Spinal cord (tissue), 10 donors: ENCODE data around the gene SPRY4. TPM values are rescaled to one million over a fixed set of nuclear protein-coding genes. Genes with fewer than 3 reads are reported as not detected.

ENCODE experiments used
- DNase-seq, 6 donors: peaks; one replicate each; pipeline versions ENCODE4 v3.0.0 to v3.0.0-alpha.2; 2013 to 2015; ENCODE audit warnings: low spot score in 6 of 6, low read depth in 4 of 6
- H3K27ac ChIP-seq: one replicate; pipeline ENCODE4 v1.5.1; 2013; ENCODE audit warnings: low read depth, low read length, control low read depth
- H3K27me3 ChIP-seq: one replicate; pipeline ENCODE4 v1.6.1; 2013; ENCODE audit warnings: low read length; ENCODE audit not compliant: control insufficient read depth, insufficient read depth
- H3K36me3 ChIP-seq: one replicate; pipeline ENCODE4 v1.6.1; 2013; ENCODE audit warnings: low read length; ENCODE audit not compliant: control insufficient read depth, insufficient read depth
- H3K4me1 ChIP-seq: one replicate; pipeline ENCODE4 v1.6.1; 2013; ENCODE audit warnings: low read length; ENCODE audit not compliant: control insufficient read depth, insufficient read depth
- H3K4me3 ChIP-seq: one replicate; pipeline ENCODE4 v1.5.1; 2013; ENCODE audit warnings: low read depth, low read length, control low read depth
- H3K9me3 ChIP-seq: one replicate; pipeline ENCODE4 v1.6.1; 2013; ENCODE audit warnings: low read length; ENCODE audit not compliant: control insufficient read depth, insufficient read depth
- WGBS: methylation state at CpG from one replicate; pipeline ENCODE4 v1.1.5; 2013; ENCODE audit warnings: missing lambda C conversion rate; ENCODE audit not compliant: insufficient coverage; 5-methylcytosine and 5-hydroxymethylcytosine counted together
- polyA plus RNA-seq, 2 donors: library from polyadenylated mRNA; unstranded; fragments of 120-200 nt; gene quantifications; one replicate each; pipeline ENCODE4 v1.2.1, GENCODE V29; 2013; ENCODE audit not compliant: insufficient read length in 2 of 2
- total RNA-seq, 2 donors: library from RNA; depleted of rRNA in 1 of 2; stranded (reverse); fragments of 120-200 nt in 1 of 2; fragments of >200 nt in 1 of 2; gene quantifications; one replicate each; pipeline versions ENCODE4 v1.2.3 to v1.2.4, GENCODE V29; 2013 to 2014
- donor health status: healthy.

Gene SPRY4
- total and polyA plus RNA-seq, 4 donors, result 11.6 to 28.5 (median 21.0) TPM

DNA sequence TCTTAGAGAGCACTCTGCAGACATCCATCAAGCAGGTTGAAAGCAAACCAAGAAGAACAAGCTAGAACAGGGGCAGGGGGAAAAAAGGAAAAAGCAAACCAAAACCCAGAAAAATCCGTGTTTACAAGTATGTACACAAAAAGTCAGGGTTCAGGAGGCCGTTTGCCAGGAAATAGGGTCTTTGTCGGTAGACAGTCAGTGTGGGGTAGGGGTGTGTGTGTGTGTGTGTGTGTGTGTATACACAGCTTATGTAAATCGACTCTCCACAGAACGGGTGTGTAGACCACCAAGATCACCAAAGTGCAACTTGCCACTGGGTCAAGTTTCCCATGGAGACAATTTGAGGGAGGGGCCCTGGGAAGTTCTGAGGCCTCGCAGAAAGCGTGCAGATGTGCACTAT is 13.1 kb downstream of the SPRY4 start:
- no peak overlapping the region for H3K27ac ChIP-seq
- H3K4me1 ChIP-seq, result peaks cover 29% of the 10 kb centered on the region
- DNase-seq, result no peak
- H3K36me3 ChIP-seq, result peaks cover 36% of the 10 kb centered on the region
- H3K9me3 ChIP-seq, result no peaks in the 10 kb centered on the region
- H3K27me3 ChIP-seq, result no peaks in the 10 kb centered on the region
- H3K4me3 ChIP-seq, result no peak overlapping the region
- WGBS, result 71% methylated on average over 3 of the region's 7 CpGs

DNA sequence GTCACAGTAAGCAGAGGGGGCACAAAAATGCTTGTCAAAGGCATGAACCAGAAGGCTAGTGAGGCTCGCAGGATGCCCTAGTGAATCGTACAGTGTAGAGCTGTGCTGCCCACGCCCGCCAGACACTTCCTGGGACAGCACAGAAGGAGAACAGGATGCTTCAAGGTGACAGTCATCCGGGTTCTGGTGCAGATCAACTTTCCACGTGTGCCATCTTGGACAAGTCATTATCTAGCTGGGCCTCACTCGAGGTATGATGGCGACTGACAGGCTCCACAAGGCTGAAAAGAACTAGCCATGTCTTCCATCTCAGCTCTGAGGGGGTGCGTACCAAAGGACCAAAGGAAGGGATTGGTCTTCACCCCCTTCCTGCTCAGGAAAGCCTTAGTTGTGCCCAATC is 14.0 kb downstream of the SPRY4 start:
- Histone ChIP-seq H3K9me3 (no peaks in the 10 kb centered on the region), H3K4me1 (peaks cover 27% of the 10 kb centered on the region), H3K4me3 (no peak overlapping the region), H3K27ac (no peak overlapping the region), H3K27me3 (no peaks in the 10 kb centered on the region), H3K36me3 (peaks cover 36% of the 10 kb centered on the region)
- DNase-seq, result no peak
- WGBS, result 94% methylated on average over 9 of the region's 9 CpGs

DNA sequence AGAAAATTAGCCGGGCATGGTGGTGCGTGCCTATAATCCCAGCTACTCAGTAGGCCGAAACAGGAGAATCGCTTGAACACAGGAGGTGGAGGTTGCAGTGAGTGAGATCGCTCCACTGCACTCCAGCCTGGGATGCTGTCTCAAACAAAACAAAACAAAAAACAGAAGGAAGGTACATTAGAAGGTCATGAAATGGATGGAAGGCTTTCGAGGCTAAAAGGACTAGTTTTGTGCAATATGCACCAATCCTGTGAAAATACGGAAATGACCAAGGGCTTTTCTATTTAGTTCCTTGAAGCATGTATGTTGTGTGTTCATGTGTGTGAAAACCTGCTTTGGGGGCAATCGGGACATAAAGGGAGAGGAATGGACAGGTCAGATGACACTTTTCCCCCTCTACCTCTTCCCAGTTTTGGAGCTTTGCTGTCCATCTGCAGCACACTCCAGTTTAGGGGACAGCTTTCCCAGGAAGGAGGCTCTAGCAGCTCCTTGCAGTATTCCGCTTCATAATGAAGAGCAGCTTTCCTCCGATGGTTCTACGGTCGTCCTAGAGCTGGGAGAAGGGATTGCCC is 15.0 kb downstream of the SPRY4 start:
- no peaks in the 10 kb centered on the region for H3K27me3 ChIP-seq
- no peak overlapping the region for H3K4me3 ChIP-seq
- peaks cover 35% of the 10 kb centered on the region for H3K36me3 ChIP-seq
- WGBS, result 78% methylated on average over 6 of the region's 12 CpGs
- H3K27ac ChIP-seq, result no peak overlapping the region
- H3K9me3 ChIP-seq, result no peaks in the 10 kb centered on the region
- H3K4me1 ChIP-seq, result peaks cover 20% of the 10 kb centered on the region
- no peak for DNase-seq

DNA sequence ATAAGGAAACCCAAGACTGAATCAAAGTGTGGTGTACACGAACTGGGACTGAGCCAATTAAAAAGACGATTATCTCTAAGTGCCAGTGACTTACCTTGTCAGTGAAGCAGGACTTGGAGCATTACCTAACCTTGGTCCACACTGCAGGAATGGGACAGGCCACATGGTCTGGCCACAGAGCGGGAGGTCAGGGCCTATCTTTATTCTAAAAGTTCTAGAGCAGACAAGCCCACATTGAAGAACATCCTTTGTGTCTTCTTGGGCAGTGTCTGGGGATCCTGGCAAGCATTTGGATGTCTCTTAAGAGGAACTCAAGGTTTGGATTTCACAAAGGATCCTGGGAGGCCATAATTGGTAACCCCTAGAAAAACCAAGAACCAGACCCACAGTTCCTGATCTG is 16.5 kb downstream of the SPRY4 start:
- WGBS, result 87% methylated on average over 3 of the region's 3 CpGs
- H3K4me3 ChIP-seq, result no peak overlapping the region
- H3K27ac ChIP-seq, result no peak overlapping the region
- H3K36me3 ChIP-seq, result peaks cover 25% of the 10 kb centered on the region
- peaks cover 8% of the 10 kb centered on the region for H3K4me1 ChIP-seq
- no peak for DNase-seq
- H3K9me3 ChIP-seq, result no peaks in the 10 kb centered on the region
- H3K27me3 ChIP-seq, result no peaks in the 10 kb centered on the region

DNA sequence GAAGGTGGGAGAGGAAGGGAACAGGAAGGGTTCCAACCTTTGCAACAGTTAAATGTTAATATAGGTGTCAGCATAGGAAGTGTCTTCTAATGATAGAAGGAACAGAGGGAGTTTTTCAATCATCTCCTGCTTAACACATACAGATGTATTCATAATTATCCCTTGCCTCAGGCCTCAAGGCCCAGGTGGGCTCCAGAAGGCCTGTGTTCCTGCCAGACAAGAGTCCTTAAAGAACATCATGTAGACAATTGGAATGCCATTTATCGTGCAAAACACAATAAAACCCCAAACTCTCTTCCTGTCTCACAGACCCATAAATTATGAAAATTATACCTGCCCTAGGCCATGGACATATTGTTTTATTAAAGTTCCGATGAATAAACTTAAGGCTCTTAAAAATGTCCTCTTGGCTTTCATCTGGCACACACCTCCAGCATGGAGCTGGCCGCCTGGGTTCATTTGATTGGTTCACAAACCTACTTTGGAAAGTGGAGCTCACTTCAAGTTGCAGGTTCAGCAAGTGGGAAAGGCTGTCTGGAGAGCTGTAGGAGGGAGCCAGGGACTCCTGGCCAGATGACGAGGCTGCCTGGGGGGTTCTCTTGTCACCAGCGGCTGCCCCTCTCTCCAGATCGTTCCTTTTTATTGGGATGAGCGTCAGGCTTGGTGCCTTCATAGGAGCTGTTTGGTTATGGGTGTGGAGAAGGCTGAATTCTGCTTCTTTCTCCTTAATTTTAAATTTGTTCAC is 17.5 kb downstream of the SPRY4 start:
- no peaks in the 10 kb centered on the region for H3K4me1 ChIP-seq
- H3K36me3 ChIP-seq, result peaks cover 18% of the 10 kb centered on the region
- DNase-seq, result no peak
- H3K27me3 ChIP-seq, result no peaks in the 10 kb centered on the region
- H3K27ac ChIP-seq, result no peak overlapping the region
- H3K4me3 ChIP-seq, result no peak overlapping the region
- 91% methylated on average over 5 of the region's 7 CpGs for WGBS
- H3K9me3 ChIP-seq, result no peaks in the 10 kb centered on the region

DNA sequence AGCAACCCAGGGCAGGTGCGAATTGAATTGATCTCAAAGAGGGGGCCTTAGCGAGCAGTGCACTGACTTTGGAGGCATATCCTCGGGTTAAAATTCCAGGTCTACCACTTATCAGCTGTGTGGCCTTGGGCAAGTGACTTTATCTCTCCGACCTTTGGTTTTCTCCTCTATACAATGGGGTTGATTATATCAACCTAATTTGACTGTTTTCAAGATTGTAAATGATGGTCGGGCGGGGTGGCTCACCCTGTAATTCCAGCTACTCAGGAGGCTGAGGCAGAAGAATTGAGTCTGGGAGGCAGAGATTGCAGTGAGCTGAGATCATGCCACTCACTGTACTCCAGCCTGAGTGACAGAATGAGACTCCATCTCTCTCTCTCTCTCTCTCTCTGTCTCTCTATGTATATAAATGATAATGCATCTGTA is 18.7 kb downstream of the SPRY4 start:
- H3K9me3 ChIP-seq, result no peaks in the 10 kb centered on the region
- H3K27ac ChIP-seq, result no peak overlapping the region
- H3K36me3 ChIP-seq, result peaks cover 11% of the 10 kb centered on the region
- H3K27me3 ChIP-seq, result no peaks in the 10 kb centered on the region
- no peak for DNase-seq
- 90% methylated on average over 3 of the region's 6 CpGs for whole genome bisulfite sequencing
- no peak overlapping the region for H3K4me3 ChIP-seq
- no peaks in the 10 kb centered on the region for H3K4me1 ChIP-seq

DNA sequence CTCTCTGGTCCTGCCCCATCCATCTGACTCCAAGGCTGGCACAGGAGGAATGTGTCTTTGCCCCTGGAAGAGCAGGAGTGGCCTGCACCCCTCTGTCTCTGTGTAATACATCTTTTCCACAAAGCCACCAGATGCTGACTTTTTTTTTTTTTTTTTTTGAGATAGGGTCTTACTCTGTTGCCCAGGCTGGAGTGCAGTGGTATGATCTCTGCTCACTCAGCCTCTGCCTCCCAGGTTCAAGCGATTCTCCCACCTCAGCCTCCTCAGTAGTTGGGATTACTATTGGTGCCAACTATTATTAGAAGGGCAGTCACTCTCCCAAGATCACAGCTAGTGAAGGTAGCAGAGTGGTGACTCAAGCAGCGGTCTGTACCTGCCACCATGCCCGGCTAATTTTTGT is 19.6 kb downstream of the SPRY4 start:
- 100% methylated on average over 1 of the region's 3 CpGs for WGBS
- Histone ChIP-seq H3K27me3 (no peaks in the 10 kb centered on the region), H3K4me3 (no peak overlapping the region), H3K9me3 (no peaks in the 10 kb centered on the region), H3K4me1 (no peaks in the 10 kb centered on the region), H3K27ac (no peak overlapping the region), H3K36me3 (peaks cover 8% of the 10 kb centered on the region)
- DNase-seq, result no peak

DNA sequence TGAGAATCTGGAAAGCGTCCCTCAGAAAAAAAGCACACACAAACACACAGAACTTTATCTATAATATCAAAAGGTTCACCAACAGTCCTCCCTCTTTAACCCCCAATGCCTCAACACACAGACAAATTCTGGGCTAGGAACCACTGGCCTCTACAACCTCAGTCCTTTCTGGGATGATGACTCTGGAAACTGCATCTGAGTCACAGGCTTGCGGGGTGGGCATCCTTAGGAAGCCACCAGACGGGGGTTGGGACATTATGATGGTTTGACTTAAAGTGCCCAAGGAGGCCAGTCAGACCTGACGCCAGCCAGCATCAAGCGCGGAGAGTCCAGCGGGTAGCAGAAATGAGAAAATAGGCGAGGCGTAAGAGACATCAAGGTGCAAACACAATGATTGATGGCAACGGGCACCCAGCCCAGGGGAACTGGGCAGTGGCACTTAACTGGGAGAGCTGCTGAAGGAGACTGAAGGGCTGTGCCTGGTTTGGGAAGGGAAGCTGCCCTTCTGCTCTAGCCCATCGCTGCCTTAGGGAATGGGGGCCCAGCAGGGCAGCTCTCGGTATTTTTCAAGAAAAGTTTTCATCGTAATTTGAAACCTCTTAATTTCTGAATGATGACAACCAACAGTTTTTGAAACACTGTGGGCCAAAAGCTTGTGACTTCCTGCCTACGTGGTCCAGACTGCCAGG is 20.7 kb downstream of the SPRY4 start:
- Histone ChIP-seq H3K27me3 (no peaks in the 10 kb centered on the region), H3K4me1 (no peaks in the 10 kb centered on the region), H3K4me3 (no peak overlapping the region), H3K9me3 (no peaks in the 10 kb centered on the region), H3K27ac (no peak overlapping the region), H3K36me3 (peaks cover 3% of the 10 kb centered on the region)
- 74% methylated on average over 12 of the region's 14 CpGs for WGBS
- no peak for DNase-seq

DNA sequence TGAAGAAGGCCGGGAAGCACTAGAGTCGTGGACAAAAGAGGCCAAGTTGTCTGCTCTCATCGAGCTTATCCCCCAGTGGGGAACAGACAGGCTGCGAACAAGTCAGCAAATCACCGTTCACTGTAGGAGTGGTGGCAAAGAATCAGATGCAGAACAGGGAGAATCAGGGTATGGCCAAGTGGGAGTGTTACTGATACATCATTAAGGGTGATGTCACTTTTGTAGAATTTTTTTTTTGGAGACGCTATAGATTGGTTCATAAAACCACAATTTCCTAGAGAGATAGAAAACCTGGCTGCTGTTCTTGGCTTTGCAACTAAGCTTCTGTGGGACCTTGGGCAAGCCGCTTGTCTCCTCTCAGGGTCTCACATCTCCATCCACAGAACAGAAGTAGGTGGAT is 21.3 kb downstream of the SPRY4 start:
- H3K4me1 ChIP-seq, result no peaks in the 10 kb centered on the region
- H3K27ac ChIP-seq, result no peak overlapping the region
- no peaks in the 10 kb centered on the region for H3K36me3 ChIP-seq
- no peak overlapping the region for H3K4me3 ChIP-seq
- DNase-seq, result no peak
- 79% methylated on average over 5 of the region's 7 CpGs for WGBS
- H3K27me3 ChIP-seq, result no peaks in the 10 kb centered on the region
- no peaks in the 10 kb centered on the region for H3K9me3 ChIP-seq

DNA sequence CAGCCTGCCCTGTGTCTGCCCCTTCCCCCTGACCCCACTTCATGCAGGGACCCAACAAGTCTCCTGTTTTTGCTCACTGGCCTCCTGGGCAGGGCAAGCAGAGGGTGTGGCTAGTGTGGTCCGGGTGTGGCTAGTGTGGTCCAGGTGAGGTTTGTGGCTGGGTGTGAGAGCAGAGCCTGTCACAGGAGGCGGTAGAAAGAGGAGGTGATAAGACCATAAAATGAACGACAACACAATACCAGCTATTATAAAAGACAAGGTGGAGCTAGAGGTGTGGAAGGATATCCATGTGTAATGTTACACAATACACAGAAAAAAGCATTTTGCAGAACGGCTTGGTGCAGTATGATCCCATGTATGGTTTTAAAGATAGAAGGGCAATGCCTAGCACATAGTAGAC is 23.3 kb downstream of the SPRY4 start:
- Histone ChIP-seq H3K9me3 (no peaks in the 10 kb centered on the region), H3K27me3 (no peaks in the 10 kb centered on the region), H3K36me3 (no peaks in the 10 kb centered on the region), H3K4me3 (no peak overlapping the region), H3K27ac (no peak overlapping the region), H3K4me1 (no peaks in the 10 kb centered on the region)
- DNase-seq, result no peak
- WGBS, result 60% methylated on average over 1 of the region's 4 CpGs
